Gastrocnemius medialis (tissue), 4 donors: ENCODE data around the gene BYSL. TPM values are rescaled to one million over a fixed set of nuclear protein-coding genes. Genes with fewer than 3 reads are reported as not detected.
A peak's percentile ranks its signal among the peaks of the same experiment; 100 is the strongest.

Source experiments
- ATAC-seq, 2 donors: fragments of 150-250 bp; one replicate each; pipeline ENCODE4 v1.9.1; 2016
- DNase-seq, 2 donors: peaks; one replicate each; pipeline ENCODE4 v3.0.0-alpha.2; 2019
- H3K27ac ChIP-seq, 4 donors: fragments of 200-600 bp; sonication (generic); 1 replicate in 1 of 4; 2 replicates in 3 of 4; pipeline ENCODE4 v1.5.1; 2016 to 2018; ENCODE audit warnings: mild to moderate bottlenecking in 2 of 4, moderate library complexity in 1 of 4
- H3K27me3 ChIP-seq, 3 donors: fragments of 200-600 bp; sonication (generic) in 2 of 3; 1 replicate in 1 of 3; 2 replicates in 2 of 3; pipeline versions ENCODE4 v1.5.1 to v1.6.0; 2016 to 2019; ENCODE audit warnings: mild to moderate bottlenecking in 1 of 3, moderate library complexity in 1 of 3
- H3K36me3 ChIP-seq, 2 donors: fragments of 200-600 bp; sonication (generic) in 1 of 2; one replicate each; pipeline ENCODE4 v1.5.1; 2017 to 2018
- H3K4me1 ChIP-seq, 2 donors: fragments of 200-600 bp; sonication (generic) in 1 of 2; one replicate each; pipeline ENCODE4 v1.5.1; 2016 to 2017; ENCODE audit warnings: mild to moderate bottlenecking in 2 of 2
- H3K4me3 ChIP-seq, 4 donors: fragments of 200-600 bp; sonication (generic) in 3 of 4; 1 replicate in 1 of 4; 2 replicates in 3 of 4; pipeline ENCODE4 v1.5.1; 2016 to 2019; ENCODE audit warnings: mild to moderate bottlenecking in 2 of 4
- H3K9me3 ChIP-seq, 3 donors: fragments of 200-600 bp; sonication (generic) in 2 of 3; 1 replicate in 1 of 3; 2 replicates in 2 of 3; pipeline ENCODE4 v1.5.1; 2016 to 2019
- CTCF ChIP-seq, 5 experiments: fragments of 450-650 bp in 3 of 5; fragments of 200-600 bp in 2 of 5; sonication (generic) in 2 of 5; IDR thresholded peaks in 4 of 5; conservative IDR thresholded peaks in 1 of 5; 1 replicate in 4 of 5; 2 replicates in 1 of 5; pipeline ENCODE4 v1.5.1; 2016 to 2019; ENCODE audit warnings: antibody characterized with exemption in 5 of 5, mild to moderate bottlenecking in 3 of 5, moderate library complexity in 3 of 5
- POLR2A ChIP-seq, 2 donors: fragments of 450-650 bp; IDR thresholded peaks; one replicate each; pipeline ENCODE4 v1.6.1; 2017; ENCODE audit warnings: antibody characterized with exemption in 2 of 2, mild to moderate bottlenecking in 2 of 2, moderate library complexity in 2 of 2
- in situ Hi-C, 4 donors: fragments of 200-750 bp; cut with MboI; loops; one replicate each; pipeline versions ENCODE4 v1.15.0 to v1.8.0; 2017; ENCODE audit warnings: low sequenced_read_pairs in 4 of 4
- intact Hi-C: fragments of 100-400 bp; cut with DNase I; formaldehyde crosslinking; loops from one replicate; pipeline ENCODE4 v1.15.1; 2023; ENCODE audit warnings: low total_unique reads
- total RNA-seq, 4 donors: library from RNA; depleted of rRNA; stranded (reverse); fragments of >200 nt; gene quantifications; one replicate each; pipeline versions ENCODE4 v1.1.0 to v1.2.3, GENCODE V29; 2016

BYSL gene
- total RNA-seq, 4 donors from 2014 or later = 8.0 to 16.6 (median 12.9) TPM

GRCh38 chr6:41885930-41886329 lies 35.4 kb upstream of the BYSL start:
- Histone ChIP-seq H3K4me1 (no peaks in the 10 kb centered on the region), H3K4me3 (no peak overlapping the region), H3K27ac (no peak overlapping the region), H3K9me3 (no peaks in the 10 kb centered on the region), H3K27me3 (no peaks in the 10 kb centered on the region), H3K36me3 (no peaks in the 10 kb centered on the region)
- in situ Hi-C loops = no loop called here
- intact Hi-C loops = no loop called here
- ATAC-seq (no peak), DNase-seq (no peak)
- no peak for TF ChIP-seq POLR2A (IDR thresholded peaks at IDR 0.05)
- TF ChIP-seq CTCF (IDR thresholded peaks at IDR 0.05 in 4 of 5, conservative IDR thresholded peaks at IDR 0.05 in 1 of 5) = no peak

- no peaks in the 10 kb centered on the region for H3K9me3 ChIP-seq
- H3K27me3 ChIP-seq = no peaks in the 10 kb centered on the region
- TF ChIP-seq POLR2A (IDR thresholded peaks at IDR 0.05) (no peak), CTCF (IDR thresholded peaks at IDR 0.05 in 4 of 5, conservative IDR thresholded peaks at IDR 0.05 in 1 of 5) (no peak)
- no peak overlapping the region for H3K27ac ChIP-seq
- no peaks in the 10 kb centered on the region for H3K4me1 ChIP-seq
- DNase-seq (no peak), ATAC-seq (no peak)
- intact Hi-C loops (no loop called here), in situ Hi-C loops (no loop called here)
- no peak overlapping the region for H3K4me3 ChIP-seq
- H3K36me3 ChIP-seq = no peaks in the 10 kb centered on the region
Observed at GRCh38 chr6:41887331-41887751, 34.0 kb upstream of the BYSL start.

GRCh38 chr6:41892921-41893564 lies 28.3 kb upstream of the BYSL start:
- DNase-seq = no peak
- intact Hi-C loops = no loop called here
- Histone ChIP-seq H3K36me3 (no peaks in the 10 kb centered on the region), H3K27me3 (no peaks in the 10 kb centered on the region), H3K4me3 (no peak overlapping the region), H3K9me3 (no peaks in the 10 kb centered on the region), H3K27ac (no peak overlapping the region), H3K4me1 (peaks cover 8 to 22% of the 10 kb centered on the region in 2 donors)
- no peak for ATAC-seq
- TF ChIP-seq POLR2A (IDR thresholded peaks at IDR 0.05) (no peak), CTCF (IDR thresholded peaks at IDR 0.05 in 4 of 5, conservative IDR thresholded peaks at IDR 0.05 in 1 of 5) (no peak)
- in situ Hi-C loops = no loop called here

GRCh38 chr6:41894366-41895299 lies 26.7 kb upstream of the BYSL start:
- H3K27ac ChIP-seq = peak overlapping the region; percentile 84 to 91 (median 86)
- DNase-seq (no peak), ATAC-seq (peak in 1 of 2 donors; percentile 75)
- TF ChIP-seq CTCF (IDR thresholded peaks at IDR 0.05 in 4 of 5, conservative IDR thresholded peaks at IDR 0.05 in 1 of 5) (no peak), POLR2A (IDR thresholded peaks at IDR 0.05) (no peak)
- H3K36me3 ChIP-seq = no peaks in the 10 kb centered on the region
- in situ Hi-C loops = no loop called here
- no peaks in the 10 kb centered on the region for H3K27me3 ChIP-seq
- intact Hi-C loops = loop anchor here (1.0 kb wide), 3 partner anchors 27 to 107 kb away; partner anchors contain the start of genes BYSL, CCND3, MED20 and TOMM6
- no peaks in the 10 kb centered on the region for H3K9me3 ChIP-seq
- H3K4me1 ChIP-seq = peaks cover 8 to 22% of the 10 kb centered on the region in 2 donors
- H3K4me3 ChIP-seq = peak overlapping the region; percentile 69 to 91 (median 76)
